Measurements from ENCODE around the gene TBC1D22A. TPM values are rescaled to one million over a fixed set of nuclear protein-coding genes. Genes with fewer than 3 reads are reported as not detected.

TBC1D22A gene
- total and polyA plus RNA-seq, 4 experiments from 2014 or later = 20.6 to 49.2 (median 36.7) TPM

- Histone ChIP-seq H3K36me3 (ENCODE audit: insufficient read depth, low read length) (no peaks in the 10 kb centered on the region), H3K9me3 (ENCODE audit: control insufficient read depth in 1 of 2, low read length in 2 of 2) (no peaks in the 10 kb centered on the region), H3K4me1 (ENCODE audit: insufficient read depth, low read length) (peaks cover 35% of the 10 kb centered on the region), H3K27ac (ENCODE audit: low read depth, low read length) (peak overlapping the region; percentile 56), H3K27me3 (ENCODE audit: insufficient read depth, low read length) (no peaks in the 10 kb centered on the region), H3K4me3 (ENCODE audit: low read length in 2 of 2) (peak overlapping the region in 1 of 2 donors; percentile 20)
- peak overlapping the region in 6 of 7 donors; percentile 96 to 99 (median 97) for H3K27ac Mint-ChIP-seq
- H3K36me3 Mint-ChIP-seq = no peaks in the 10 kb centered on the region
- no peaks in the 10 kb centered on the region for H3K9me3 Mint-ChIP-seq
- DNase-seq = no peak
- ChIA-PET POLR2A (ENCODE audit: partially characterized antibody) (interaction anchor here (1.0 to 4.7 kb wide), 10 partner anchors 8 to 55 kb away, joined by 3 to 100 read pairs (median 10); partner anchors contain the start of genes CERK and TBC1D22A), CTCF (ENCODE audit: partially characterized antibody) (interaction anchor here (1.2 to 5.1 kb wide), 7 partner anchors 9 to 186 kb away, joined by 3 to 61 read pairs (median 12); partner anchors contain the start of gene TBC1D22A)
- H3K4me3 Mint-ChIP-seq = peak overlapping the region in 5 of 8 donors; percentile 75 to 89 (median 82)
- intact Hi-C loops (cut with micrococcal nuclease) = no loop called here
- no peaks in the 10 kb centered on the region for H3K27me3 Mint-ChIP-seq
- H3K4me1 Mint-ChIP-seq = peaks cover 17 to 24% (median 22%) of the 10 kb centered on the region in 4 donors
Observed at GRCh38 chr22:46748206-46748907, 14.1 kb upstream of the TBC1D22A start.

GRCh38 chr22:46748908-46749675 is 13.4 kb upstream of the TBC1D22A start:
- Mint-ChIP-seq H3K4me1 (peaks cover 17 to 26% (median 23%) of the 10 kb centered on the region in 4 donors), H3K36me3 (no peaks in the 10 kb centered on the region), H3K9me3 (no peaks in the 10 kb centered on the region), H3K27ac (peak overlapping the region; percentile 96 to 99 (median 96)), H3K27me3 (no peaks in the 10 kb centered on the region), H3K4me3 (peak overlapping the region; percentile 75 to 89 (median 82))
- DNase-seq = peak; percentile 68 to 82 (median 71)
- peak overlapping the region; percentile 56 for H3K27ac ChIP-seq (ENCODE audit: low read depth, low read length)
- CTCF ChIA-PET (ENCODE audit: partially characterized antibody) = interaction anchor here (0.9 to 5.1 kb wide), 9 partner anchors 10 to 186 kb away, joined by 3 to 61 read pairs (median 4); partner anchors contain the start of gene TBC1D22A
- intact Hi-C loops (cut with micrococcal nuclease) = loop anchor here (1.0 kb wide), 1 partner anchor 11 kb away; the partner anchor contains the start of gene CERK
- peaks cover 37% of the 10 kb centered on the region for H3K4me1 ChIP-seq (ENCODE audit: insufficient read depth, low read length)
- peak overlapping the region; percentile 23 to 39 for H3K4me3 ChIP-seq (ENCODE audit: low read length in 2 of 2)
- POLR2A ChIA-PET (ENCODE audit: partially characterized antibody) = interaction anchor here (1.0 to 4.7 kb wide), 11 partner anchors 8 to 135 kb away, joined by 3 to 100 read pairs (median 8); partner anchors contain the start of genes CERK and TBC1D22A
- H3K27me3 ChIP-seq (ENCODE audit: insufficient read depth, low read length) = no peaks in the 10 kb centered on the region
- no peaks in the 10 kb centered on the region for H3K9me3 ChIP-seq (ENCODE audit: control insufficient read depth in 1 of 2, low read length in 2 of 2)
- H3K36me3 ChIP-seq (ENCODE audit: insufficient read depth, low read length) = no peaks in the 10 kb centered on the region

GRCh38 chr22:46749682-46750529 is 12.5 kb upstream of the TBC1D22A start:
- H3K27ac ChIP-seq (ENCODE audit: low read depth, low read length) = peak overlapping the region; percentile 56
- H3K27me3 Mint-ChIP-seq = no peaks in the 10 kb centered on the region
- intact Hi-C loops (cut with micrococcal nuclease) = loop anchor here (1.0 kb wide), 1 partner anchor 12 kb away; the partner anchor contains the start of gene CERK
- peak overlapping the region; percentile 96 to 99 (median 96) for H3K27ac Mint-ChIP-seq
- peak in 1 of 5 donors; percentile 54 for DNase-seq
- no peaks in the 10 kb centered on the region for H3K9me3 Mint-ChIP-seq
- no peaks in the 10 kb centered on the region for H3K27me3 ChIP-seq (ENCODE audit: insufficient read depth, low read length)
- H3K4me1 ChIP-seq (ENCODE audit: insufficient read depth, low read length) = peaks cover 43% of the 10 kb centered on the region
- no peaks in the 10 kb centered on the region for H3K9me3 ChIP-seq (ENCODE audit: control insufficient read depth in 1 of 2, low read length in 2 of 2)
- peaks cover 19 to 31% (median 25%) of the 10 kb centered on the region in 4 donors for H3K4me1 Mint-ChIP-seq
- H3K36me3 Mint-ChIP-seq = no peaks in the 10 kb centered on the region
- ChIA-PET POLR2A (ENCODE audit: partially characterized antibody) (interaction anchor here (1.0 to 4.7 kb wide), 10 partner anchors 10 to 136 kb away, joined by 3 to 100 read pairs (median 10); partner anchors contain the start of genes CERK and TBC1D22A), CTCF (ENCODE audit: partially characterized antibody) (interaction anchor here (0.9 to 5.1 kb wide), 10 partner anchors 11 to 187 kb away, joined by 3 to 61 read pairs (median 5); partner anchors contain the start of gene TBC1D22A)
- no peaks in the 10 kb centered on the region for H3K36me3 ChIP-seq (ENCODE audit: insufficient read depth, low read length)
- peak overlapping the region; percentile 23 to 39 for H3K4me3 ChIP-seq (ENCODE audit: low read length in 2 of 2)
- peak overlapping the region; percentile 75 to 89 (median 82) for H3K4me3 Mint-ChIP-seq

GRCh38 chr22:46750530-46750800 is 12.0 kb upstream of the TBC1D22A start:
- ChIA-PET POLR2A (ENCODE audit: partially characterized antibody) (interaction anchor here (1.6 to 4.7 kb wide), 5 partner anchors 11 to 52 kb away, joined by 5 to 100 read pairs (median 51); partner anchors contain the start of genes CERK and TBC1D22A), CTCF (ENCODE audit: partially characterized antibody) (interaction anchor here (1.8 to 5.1 kb wide), 2 partner anchors 11 to 53 kb away, joined by 6 to 61 read pairs; partner anchors contain the start of gene TBC1D22A)
- H3K27me3 ChIP-seq (ENCODE audit: insufficient read depth, low read length) = no peaks in the 10 kb centered on the region
- H3K36me3 ChIP-seq (ENCODE audit: insufficient read depth, low read length) = no peaks in the 10 kb centered on the region
- H3K9me3 Mint-ChIP-seq = no peaks in the 10 kb centered on the region
- peaks cover 19 to 31% (median 25%) of the 10 kb centered on the region in 4 donors for H3K4me1 Mint-ChIP-seq
- no peaks in the 10 kb centered on the region for H3K27me3 Mint-ChIP-seq
- intact Hi-C loops (cut with micrococcal nuclease) = no loop called here
- H3K4me3 Mint-ChIP-seq = peak overlapping the region in 1 of 8 donors; percentile 84
- peak overlapping the region; percentile 96 to 99 (median 96) for H3K27ac Mint-ChIP-seq
- no peak overlapping the region for H3K4me3 ChIP-seq (ENCODE audit: low read length in 2 of 2)
- H3K27ac ChIP-seq (ENCODE audit: low read depth, low read length) = peak overlapping the region; percentile 56
- no peaks in the 10 kb centered on the region for H3K9me3 ChIP-seq (ENCODE audit: control insufficient read depth in 1 of 2, low read length in 2 of 2)
- no peak for DNase-seq
- H3K4me1 ChIP-seq (ENCODE audit: insufficient read depth, low read length) = peaks cover 43% of the 10 kb centered on the region
- no peaks in the 10 kb centered on the region for H3K36me3 Mint-ChIP-seq

- intact Hi-C loops (cut with micrococcal nuclease) = no loop called here
- CTCF ChIA-PET (ENCODE audit: partially characterized antibody) = interaction anchor here (1.8 to 5.1 kb wide), 2 partner anchors 10 to 52 kb away, joined by 6 to 61 read pairs; partner anchors contain the start of gene TBC1D22A
Observed at GRCh38 chr22:46750863-46751443, 11.5 kb upstream of the TBC1D22A start.

More at GRCh38 chr22:46750863-46751443, 11.5 kb upstream of the TBC1D22A start:
- DNase-seq = no peak
- Mint-ChIP-seq H3K27me3 (no peaks in the 10 kb centered on the region), H3K4me1 (peaks cover 19 to 31% (median 25%) of the 10 kb centered on the region in 4 donors), H3K4me3 (peak overlapping the region in 1 of 8 donors; percentile 20), H3K36me3 (no peaks in the 10 kb centered on the region), H3K27ac (peak overlapping the region in 6 of 7 donors; percentile 53 to 99 (median 97)), H3K9me3 (no peaks in the 10 kb centered on the region)
- no peak overlapping the region for H3K4me3 ChIP-seq (ENCODE audit: low read length in 2 of 2)
- peak overlapping the region; percentile 56 for H3K27ac ChIP-seq (ENCODE audit: low read depth, low read length)
- H3K27me3 ChIP-seq (ENCODE audit: insufficient read depth, low read length) = no peaks in the 10 kb centered on the region
- H3K4me1 ChIP-seq (ENCODE audit: insufficient read depth, low read length) = peaks cover 43% of the 10 kb centered on the region
- POLR2A ChIA-PET (ENCODE audit: partially characterized antibody) = interaction anchor here (1.6 to 4.7 kb wide), 4 partner anchors 11 to 41 kb away, joined by 8 to 100 read pairs (median 54); partner anchors contain the start of genes CERK and TBC1D22A
- H3K9me3 ChIP-seq (ENCODE audit: control insufficient read depth in 1 of 2, low read length in 2 of 2) = no peaks in the 10 kb centered on the region
- H3K36me3 ChIP-seq (ENCODE audit: insufficient read depth, low read length) = no peaks in the 10 kb centered on the region

Measured in CD4-positive, alpha-beta memory T cell (primary cell).